Inflammatory macrophage treated with lipopolysaccharide for 1 hour (primary cell): ENCODE data around the gene C4BPA.

Experiments
- DNase-seq, 2 donors: peaks; one replicate each; pipeline ENCODE4 v3.0.0-alpha.2; 2020 to 2022

Gene C4BPA

GRCh38 chr1:207103892-207104373 lies at the start of gene C4BPA:
TSS of gene C4BPA (plus strand) at chr1:207104233. CDS start at chr1:207113026, 8,793 bp downstream.
- DNase-seq = peak in 1 of 2 donors; percentile 30

GRCh38 chr1:207054491-207054890 lies 49.5 kb upstream of the C4BPA start:
- peak in 1 of 2 donors; percentile 9 for DNase-seq

- no peak for DNase-seq
Measured at GRCh38 chr1:207055386-207056001, 48.5 kb upstream of the C4BPA start.

- DNase-seq = no peak
Measured at GRCh38 chr1:207056673-207057072, 47.4 kb upstream of the C4BPA start.

GRCh38 chr1:207058252-207058651 lies 45.8 kb upstream of the C4BPA start:
- no peak for DNase-seq

GRCh38 chr1:207058878-207059867 lies 44.9 kb upstream of the C4BPA start:
- no peak for DNase-seq

- no peak for DNase-seq
Measured at GRCh38 chr1:207059881-207060280, 44.2 kb upstream of the C4BPA start.

GRCh38 chr1:207060596-207060995 lies 43.4 kb upstream of the C4BPA start:
- DNase-seq = no peak

GRCh38 chr1:207062058-207062457 lies 42.0 kb upstream of the C4BPA start:
- no peak for DNase-seq

- DNase-seq = no peak
Measured at GRCh38 chr1:207063014-207063413, 41.0 kb upstream of the C4BPA start.

- DNase-seq = no peak
Measured at GRCh38 chr1:207064561-207064960, 39.5 kb upstream of the C4BPA start.

GRCh38 chr1:207067185-207067584 lies 36.8 kb upstream of the C4BPA start:
- no peak for DNase-seq

- DNase-seq = no peak
Measured at GRCh38 chr1:207067665-207068064, 36.4 kb upstream of the C4BPA start.

- peak in 1 of 2 donors; percentile 6 for DNase-seq
Measured at GRCh38 chr1:207069061-207069460, 35.0 kb upstream of the C4BPA start.

- DNase-seq = no peak
Measured at GRCh38 chr1:207069858-207070506, 34.1 kb upstream of the C4BPA start.

- no peak for DNase-seq
Measured at GRCh38 chr1:207070811-207071210, 33.2 kb upstream of the C4BPA start.

GRCh38 chr1:207071426-207071825 lies 32.6 kb upstream of the C4BPA start:
- DNase-seq = no peak

- DNase-seq = no peak
Measured at GRCh38 chr1:207072233-207072632, 31.8 kb upstream of the C4BPA start.

GRCh38 chr1:207073906-207074820 lies 29.9 kb upstream of the C4BPA start:
- DNase-seq = no peak

- DNase-seq = no peak
Measured at GRCh38 chr1:207076181-207076955, 27.7 kb upstream of the C4BPA start.

- DNase-seq = no peak
Measured at GRCh38 chr1:207077012-207077411, 27.0 kb upstream of the C4BPA start.
